ENCODE measurements around the gene ECSCR. TPM values are rescaled to one million over a fixed set of nuclear protein-coding genes. Genes with fewer than 3 reads are reported as not detected.

The ECSCR gene
- total RNA-seq, 2 experiments from 2014 or later: 0.36 to 0.49 TPM

DNA sequence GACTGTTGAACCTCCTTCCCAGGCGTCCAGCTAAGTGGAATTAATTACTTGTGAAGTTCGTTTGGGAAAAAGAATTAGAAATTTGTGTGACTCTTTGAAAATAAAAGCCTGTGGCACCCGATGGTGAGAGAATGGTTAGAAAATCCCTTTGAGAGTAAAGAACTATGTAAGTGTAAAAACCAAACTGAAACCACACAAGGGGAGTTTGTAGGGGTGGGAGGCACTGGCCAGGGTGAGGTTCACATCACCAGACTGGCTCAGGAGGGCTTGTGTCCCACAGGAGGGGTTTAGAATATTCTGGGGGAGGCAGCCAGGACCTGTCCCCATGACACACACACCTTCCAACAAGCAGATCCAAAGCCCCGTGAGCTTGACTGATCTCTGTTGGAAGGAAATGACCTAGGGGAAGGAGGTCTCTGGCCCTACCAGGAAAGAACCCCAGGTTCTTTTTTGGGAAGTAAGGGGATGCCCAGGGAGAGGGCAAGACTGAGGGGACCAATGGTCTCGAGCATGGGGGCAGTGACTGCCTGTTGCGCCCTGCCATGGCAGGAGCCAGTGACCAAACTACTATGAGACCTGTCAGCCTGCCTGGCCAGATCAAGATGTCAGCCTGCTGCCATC, 62.9 kb downstream of the ECSCR start:
- Mint-ChIP-seq H3K9me3 (no peaks in the 10 kb centered on the region), H3K4me3 (no peak overlapping the region), H3K27me3 (no peaks in the 10 kb centered on the region), H3K27ac (peak overlapping the region; percentile 41), H3K36me3 (no peaks in the 10 kb centered on the region), H3K4me1 (peaks cover 37% of the 10 kb centered on the region)
- DNase-seq: no peak

Other genes starting within 250 kb of the ECSCR start
- 100 to 1,000 TPM; 182 to 208 TPM for gene MATR3, start 169.0 kb downstream of the ECSCR start, total RNA-seq
- 10 to 100 TPM; 91.7 to 94.0 TPM for gene PAIP2, start 120.9 kb downstream of the ECSCR start, total RNA-seq
- gene SLC23A1, start 79.4 kb downstream of the ECSCR start, total RNA-seq: not detected
- 10 to 100 TPM; 10.4 to 10.6 TPM for gene MZB1, start 72.8 kb downstream of the ECSCR start, total RNA-seq
- 1 to 10 TPM; 5.5 to 6.2 TPM for gene PROB1, start 67.6 kb downstream of the ECSCR start, total RNA-seq
- 1 to 10 TPM; 2.2 to 4.0 TPM for gene SPATA24, start 58.7 kb downstream of the ECSCR start, total RNA-seq
- gene DNAJC18, start 23.2 kb downstream of the ECSCR start, total RNA-seq: 10 to 100 TPM; 20.5 to 21.8 TPM
- gene SMIM33, start 8.3 kb upstream of the ECSCR start, total RNA-seq: under 1 TPM in 1 of 2 experiments, not detected in 1; 0.16 TPM
- gene STING1, start 20.0 kb upstream of the ECSCR start, total RNA-seq: 10 to 100 TPM; 37.4 to 40.5 TPM
- gene UBE2D2, start 98.6 kb upstream of the ECSCR start, total RNA-seq: 100 to 1,000 TPM; 286 to 297 TPM
- 1 to 10 TPM; 1.3 to 2.0 TPM for gene CXXC5, start 185.6 kb upstream of the ECSCR start, total RNA-seq

All from activated naive CD8-positive, alpha-beta T cell treated with anti-CD3 and anti-CD28 coated beads for 36 hours (primary cell).